Ascending aorta (tissue), 2 donors: ENCODE data around the gene TMEM163. TPM values are rescaled to one million over a fixed set of nuclear protein-coding genes. Genes with fewer than 3 reads are reported as not detected.

Experiments used
- DNase-seq, 2 donors: peaks; one replicate each; pipeline ENCODE4 v3.0.0-alpha.2; 2019; ENCODE audit warnings: low spot score in 2 of 2
- H3K27ac ChIP-seq, 2 donors: fragments of 200-600 bp; sonication (generic); one replicate each; pipeline ENCODE4 v1.5.1; 2016 to 2017; ENCODE audit warnings: mild to moderate bottlenecking in 1 of 2
- H3K27me3 ChIP-seq: fragments of 200-600 bp; sonication (generic); one replicate; pipeline ENCODE4 v1.5.1; 2017
- H3K36me3 ChIP-seq, 2 donors: fragments of 200-600 bp; sonication (generic); one replicate each; pipeline ENCODE4 v1.5.1; 2016
- H3K4me1 ChIP-seq, 2 donors: fragments of 200-600 bp; sonication (generic); one replicate each; pipeline ENCODE4 v1.5.1; 2016 to 2017; ENCODE audit warnings: mild to moderate bottlenecking in 1 of 2
- H3K4me3 ChIP-seq, 2 donors: fragments of 200-600 bp; sonication (generic); one replicate each; pipeline ENCODE4 v1.5.1; 2016 to 2017; ENCODE audit warnings: mild to moderate bottlenecking in 1 of 2
- H3K9me3 ChIP-seq, 2 donors: fragments of 200-600 bp; sonication (generic); one replicate each; pipeline ENCODE4 v1.5.1; 2016
- intact Hi-C: fragments of 100-400 bp; cut with DNase I; formaldehyde crosslinking; loops from one replicate; pipeline ENCODE4 v1.15.1; 2023
- total RNA-seq: library from RNA; depleted of rRNA; stranded (reverse); fragments of >200 nt; gene quantifications from one replicate; pipeline ENCODE4 v1.1.0, GENCODE V29; 2016
- TF ChIP-seq, protein P1 (sequence below), 3 experiments: fragments of 200-600 bp in 2 of 3; fragments of 450-650 bp in 1 of 3; sonication (generic) in 2 of 3; IDR thresholded peaks; one replicate each; pipeline ENCODE4 v1.5.1; 2016 to 2019; ENCODE audit warnings: antibody characterized with exemption in 3 of 3, mild to moderate bottlenecking in 1 of 3, moderate library complexity in 1 of 3

Gene TMEM163
- total RNA-seq, 1 donor from 2014 or later, result not detected

DNA sequence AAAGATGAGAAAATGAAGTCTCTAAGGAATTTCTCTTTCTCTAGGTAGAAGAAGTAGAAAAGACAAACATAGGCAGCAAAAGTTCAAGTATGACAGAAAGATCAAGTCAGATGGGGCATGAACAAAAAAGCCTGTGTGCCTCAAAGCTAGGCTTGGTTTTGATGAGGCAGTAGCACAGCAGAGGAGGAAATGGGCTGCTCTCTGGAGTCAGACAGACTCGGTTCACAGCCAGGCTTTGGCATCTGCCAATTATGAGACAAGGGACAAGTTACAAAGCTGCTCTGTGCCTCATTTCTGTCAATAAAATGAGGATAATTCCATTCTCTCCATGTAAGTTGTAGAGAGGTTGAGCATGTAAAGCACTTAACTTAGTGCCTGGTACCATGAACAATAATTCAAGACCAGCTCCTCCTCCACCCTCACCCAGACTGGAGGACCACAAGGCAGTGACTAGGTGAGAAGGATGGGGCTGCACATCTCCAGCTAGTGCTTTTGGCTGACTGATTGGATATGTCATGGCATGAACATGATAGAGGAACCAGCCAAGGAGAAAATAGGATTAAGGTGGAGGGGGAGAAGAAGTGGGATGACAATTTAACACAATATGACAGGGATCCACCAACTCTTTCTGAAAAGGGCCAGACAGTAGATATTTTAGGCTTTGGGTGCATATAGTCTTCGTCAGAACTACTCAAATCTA, 84.6 kb downstream of the TMEM163 start:
- no peak for DNase-seq
- Histone ChIP-seq H3K36me3 (no peaks in the 10 kb centered on the region), H3K9me3 (no peaks in the 10 kb centered on the region), H3K4me1 (no peaks in the 10 kb centered on the region), H3K27ac (no peak overlapping the region), H3K4me3 (no peak overlapping the region), H3K27me3 (no peaks in the 10 kb centered on the region)
- intact Hi-C loops, result no loop called here
- TF ChIP-seq, protein P1, sequence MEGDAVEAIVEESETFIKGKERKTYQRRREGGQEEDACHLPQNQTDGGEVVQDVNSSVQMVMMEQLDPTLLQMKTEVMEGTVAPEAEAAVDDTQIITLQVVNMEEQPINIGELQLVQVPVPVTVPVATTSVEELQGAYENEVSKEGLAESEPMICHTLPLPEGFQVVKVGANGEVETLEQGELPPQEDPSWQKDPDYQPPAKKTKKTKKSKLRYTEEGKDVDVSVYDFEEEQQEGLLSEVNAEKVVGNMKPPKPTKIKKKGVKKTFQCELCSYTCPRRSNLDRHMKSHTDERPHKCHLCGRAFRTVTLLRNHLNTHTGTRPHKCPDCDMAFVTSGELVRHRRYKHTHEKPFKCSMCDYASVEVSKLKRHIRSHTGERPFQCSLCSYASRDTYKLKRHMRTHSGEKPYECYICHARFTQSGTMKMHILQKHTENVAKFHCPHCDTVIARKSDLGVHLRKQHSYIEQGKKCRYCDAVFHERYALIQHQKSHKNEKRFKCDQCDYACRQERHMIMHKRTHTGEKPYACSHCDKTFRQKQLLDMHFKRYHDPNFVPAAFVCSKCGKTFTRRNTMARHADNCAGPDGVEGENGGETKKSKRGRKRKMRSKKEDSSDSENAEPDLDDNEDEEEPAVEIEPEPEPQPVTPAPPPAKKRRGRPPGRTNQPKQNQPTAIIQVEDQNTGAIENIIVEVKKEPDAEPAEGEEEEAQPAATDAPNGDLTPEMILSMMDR (IDR thresholded peaks at IDR 0.05), result no peak

DNA sequence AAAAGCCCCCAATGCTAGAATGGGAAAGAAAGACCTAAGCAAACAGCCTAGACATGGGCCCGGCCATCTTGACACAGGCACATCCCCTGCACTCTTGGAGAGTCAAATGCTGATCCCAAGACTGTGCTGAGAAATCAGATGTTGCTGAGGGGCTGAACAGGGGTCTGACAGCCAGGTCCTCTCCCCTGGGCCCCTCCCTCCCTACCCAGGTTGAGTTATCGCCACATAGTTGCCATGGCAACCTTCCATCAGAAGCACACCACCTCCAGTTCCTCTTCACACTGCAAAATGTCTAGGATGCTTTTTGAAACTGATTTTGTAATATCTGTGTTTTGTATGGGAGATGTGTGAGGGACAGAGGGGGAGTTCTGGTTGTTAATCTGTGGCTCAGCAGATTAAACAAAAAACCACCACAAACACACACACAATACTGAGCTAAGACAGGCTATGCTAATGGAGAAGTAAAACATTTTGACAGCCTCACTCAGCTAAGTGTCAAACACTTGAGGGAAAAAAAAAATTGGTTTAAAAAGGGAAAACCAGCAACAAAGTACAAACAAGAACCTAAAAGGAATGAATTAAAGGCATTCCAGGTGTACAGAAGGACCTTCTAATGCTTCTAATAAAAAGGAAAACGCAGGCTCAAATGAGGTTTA, 88.2 kb downstream of the TMEM163 start:
- DNase-seq, result no peak
- no peaks in the 10 kb centered on the region for H3K4me1 ChIP-seq
- intact Hi-C loops, result no loop called here
- H3K36me3 ChIP-seq, result no peaks in the 10 kb centered on the region
- no peaks in the 10 kb centered on the region for H3K27me3 ChIP-seq
- no peak overlapping the region for H3K27ac ChIP-seq
- H3K4me3 ChIP-seq, result no peak overlapping the region
- H3K9me3 ChIP-seq, result no peaks in the 10 kb centered on the region
- TF ChIP-seq, protein P1 (IDR thresholded peaks at IDR 0.05), result no peak

DNA sequence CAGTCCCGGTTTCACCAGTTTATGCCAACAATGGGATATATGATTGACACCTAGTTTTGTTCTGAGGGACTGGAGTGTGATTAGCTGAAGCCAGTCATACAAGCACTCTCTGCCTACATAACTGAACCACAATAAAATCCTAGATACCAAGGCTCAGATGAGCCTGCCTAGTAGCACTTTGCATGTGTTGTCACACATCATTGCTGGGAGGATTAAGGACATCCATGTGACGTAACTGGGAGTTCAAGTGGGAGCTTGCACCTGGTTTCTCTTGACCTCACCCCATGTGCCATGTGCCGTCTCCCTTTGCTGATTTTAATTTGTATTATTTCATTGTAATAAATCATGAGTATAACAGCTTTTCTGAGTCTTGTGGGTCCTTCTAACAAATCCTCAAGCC, 90.3 kb downstream of the TMEM163 start:
- Histone ChIP-seq H3K4me3 (no peak overlapping the region), H3K4me1 (no peaks in the 10 kb centered on the region), H3K36me3 (no peaks in the 10 kb centered on the region), H3K27me3 (no peaks in the 10 kb centered on the region), H3K9me3 (no peaks in the 10 kb centered on the region), H3K27ac (no peak overlapping the region)
- intact Hi-C loops, result no loop called here
- TF ChIP-seq, protein P1 (IDR thresholded peaks at IDR 0.05), result no peak
- no peak for DNase-seq

DNA sequence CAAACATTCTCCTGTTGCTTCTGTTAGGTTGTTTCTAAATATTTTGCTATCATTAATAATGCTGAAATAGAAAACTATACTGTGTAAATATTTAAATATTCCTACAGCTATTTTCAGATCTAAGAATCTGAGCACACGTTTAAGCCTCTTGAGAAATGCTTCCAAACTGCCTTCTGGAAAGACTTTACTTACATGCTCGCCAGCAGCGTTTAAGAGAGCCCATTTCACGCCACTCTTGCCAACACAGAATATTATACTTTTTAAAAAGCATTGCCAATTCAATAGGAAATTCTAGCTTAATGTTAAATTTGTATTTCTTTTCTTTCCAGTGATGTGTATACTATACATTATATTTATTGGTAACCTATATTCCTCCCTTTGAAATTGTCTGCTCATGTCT, 92.0 kb downstream of the TMEM163 start:
- H3K27me3 ChIP-seq, result no peaks in the 10 kb centered on the region
- TF ChIP-seq, protein P1 (IDR thresholded peaks at IDR 0.05), result no peak
- no peak overlapping the region for H3K27ac ChIP-seq
- H3K9me3 ChIP-seq, result no peaks in the 10 kb centered on the region
- intact Hi-C loops, result no loop called here
- no peaks in the 10 kb centered on the region for H3K36me3 ChIP-seq
- no peaks in the 10 kb centered on the region for H3K4me1 ChIP-seq
- no peak for DNase-seq
- no peak overlapping the region for H3K4me3 ChIP-seq

DNA sequence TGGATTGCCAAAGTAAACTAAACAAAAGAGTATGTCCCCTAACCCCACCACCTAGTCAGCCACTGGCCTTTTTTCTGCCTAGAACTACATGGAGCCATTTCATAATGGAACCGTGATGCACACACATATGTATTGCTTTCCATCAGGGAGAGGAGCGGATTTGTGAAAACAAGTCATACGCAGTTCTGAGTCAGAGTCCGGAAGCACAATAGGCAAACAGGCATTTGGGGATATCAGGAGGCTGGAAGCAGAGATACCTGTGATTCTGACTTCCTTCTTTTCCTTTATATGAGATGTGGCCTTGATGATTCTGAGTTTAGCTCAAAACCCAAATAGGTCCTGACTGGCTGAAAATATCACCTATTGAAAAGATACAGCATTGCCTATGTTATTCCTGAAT, 93.5 kb downstream of the TMEM163 start:
- intact Hi-C loops, result no loop called here

More for the DNA sequence above, 93.5 kb downstream of the TMEM163 start:
- H3K4me3 ChIP-seq, result no peak overlapping the region
- TF ChIP-seq, protein P1 (IDR thresholded peaks at IDR 0.05), result no peak
- H3K27me3 ChIP-seq, result no peaks in the 10 kb centered on the region
- H3K36me3 ChIP-seq, result no peaks in the 10 kb centered on the region
- no peaks in the 10 kb centered on the region for H3K4me1 ChIP-seq
- no peak overlapping the region for H3K27ac ChIP-seq
- DNase-seq, result no peak
- no peaks in the 10 kb centered on the region for H3K9me3 ChIP-seq
